NCI-H748 (cell line): ENCODE results near the gene HS1BP3.

Experiments
- DNase-seq: peaks from one replicate; lab custom pipeline; 2025; ENCODE audit not compliant: unreplicated experiment; lab: John Stamatoyannopoulos, UW

HS1BP3 gene

GRCh38 chr2:20604401-20604911 is 46.4 kb downstream of the HS1BP3 start:
- DNase-seq: no peak

- no peak for DNase-seq
Measured at GRCh38 chr2:20603791-20604190, 47.1 kb downstream of the HS1BP3 start.

- no peak for DNase-seq
Measured at GRCh38 chr2:20602803-20603202, 48.1 kb downstream of the HS1BP3 start.

- no peak for DNase-seq
Measured at GRCh38 chr2:20600756-20601325, 50.1 kb downstream of the HS1BP3 start.

GRCh38 chr2:20599861-20600461 is 50.9 kb downstream of the HS1BP3 start:
- no peak for DNase-seq

GRCh38 chr2:20599001-20599600 is 51.8 kb downstream of the HS1BP3 start:
- no peak for DNase-seq

GRCh38 chr2:20597860-20598183 is 53.1 kb downstream of the HS1BP3 start:
- no peak for DNase-seq

GRCh38 chr2:20596973-20597859 is 53.7 kb downstream of the HS1BP3 start:
- no peak for DNase-seq

GRCh38 chr2:20596193-20596972 is 54.5 kb downstream of the HS1BP3 start:
- DNase-seq: no peak

GRCh38 chr2:20595439-20596192 is 55.3 kb downstream of the HS1BP3 start:
- no peak for DNase-seq

GRCh38 chr2:20594957-20595356 is 55.9 kb downstream of the HS1BP3 start:
- no peak for DNase-seq

GRCh38 chr2:20594048-20594750 is 56.7 kb downstream of the HS1BP3 start:
- DNase-seq: no peak

- DNase-seq: no peak
Measured at GRCh38 chr2:20593072-20594034, 57.5 kb downstream of the HS1BP3 start.

GRCh38 chr2:20592106-20593071 is 58.5 kb downstream of the HS1BP3 start:
- no peak for DNase-seq

- no peak for DNase-seq
Measured at GRCh38 chr2:20590704-20591515, 60.0 kb downstream of the HS1BP3 start.

GRCh38 chr2:20589975-20590703 is 60.8 kb downstream of the HS1BP3 start:
- DNase-seq: no peak
